Measurements from ENCODE around the gene KCNJ10.

KCNJ10 gene

GRCh38 chr1:159992161-159992560 lies 77.8 kb downstream of the KCNJ10 start:
- DNase-seq (ENCODE audit: low read depth in 2 of 2, low spot score in 1 of 2), result no peak

GRCh38 chr1:159991513-159991912 lies 78.4 kb downstream of the KCNJ10 start:
- DNase-seq (ENCODE audit: low read depth in 2 of 2, low spot score in 1 of 2), result no peak

- no peak for DNase-seq (ENCODE audit: low read depth in 2 of 2, low spot score in 1 of 2)
These were observed 80.0 kb downstream of the KCNJ10 start for GRCh38 chr1:159990005-159990404.

GRCh38 chr1:159989581-159989980 lies 80.4 kb downstream of the KCNJ10 start:
- no peak for DNase-seq (ENCODE audit: low read depth in 2 of 2, low spot score in 1 of 2)

- no peak for DNase-seq (ENCODE audit: low read depth in 2 of 2, low spot score in 1 of 2)
These were observed 82.0 kb downstream of the KCNJ10 start for GRCh38 chr1:159988006-159988405.

- DNase-seq (ENCODE audit: low read depth in 2 of 2, low spot score in 1 of 2), result no peak
These were observed 82.8 kb downstream of the KCNJ10 start for GRCh38 chr1:159987186-159987585.

- DNase-seq (ENCODE audit: low read depth in 2 of 2, low spot score in 1 of 2), result no peak
These were observed 83.4 kb downstream of the KCNJ10 start for GRCh38 chr1:159986531-159986930.

- DNase-seq (ENCODE audit: low read depth in 2 of 2, low spot score in 1 of 2), result no peak
These were observed 83.9 kb downstream of the KCNJ10 start for GRCh38 chr1:159986093-159986492.

- no peak for DNase-seq (ENCODE audit: low read depth in 2 of 2, low spot score in 1 of 2)
These were observed 84.5 kb downstream of the KCNJ10 start for GRCh38 chr1:159985473-159985872.

GRCh38 chr1:159983681-159984080 lies 86.3 kb downstream of the KCNJ10 start:
- no peak for DNase-seq (ENCODE audit: low read depth in 2 of 2, low spot score in 1 of 2)

- DNase-seq (ENCODE audit: low read depth in 2 of 2, low spot score in 1 of 2), result no peak
These were observed 87.7 kb downstream of the KCNJ10 start for GRCh38 chr1:159982280-159982679.

GRCh38 chr1:159981351-159982055 lies 88.5 kb downstream of the KCNJ10 start:
- DNase-seq (ENCODE audit: low read depth in 2 of 2, low spot score in 1 of 2), result no peak

- DNase-seq (ENCODE audit: low read depth in 2 of 2, low spot score in 1 of 2), result no peak
These were observed 89.2 kb downstream of the KCNJ10 start for GRCh38 chr1:159980786-159981185.

- DNase-seq (ENCODE audit: low read depth in 2 of 2, low spot score in 1 of 2), result no peak
These were observed 89.9 kb downstream of the KCNJ10 start for GRCh38 chr1:159980076-159980475.

- no peak for DNase-seq (ENCODE audit: low read depth in 2 of 2, low spot score in 1 of 2)
These were observed 90.7 kb downstream of the KCNJ10 start for GRCh38 chr1:159979257-159979656.

GRCh38 chr1:159978107-159978398 lies 91.9 kb downstream of the KCNJ10 start:
- DNase-seq (ENCODE audit: low read depth in 2 of 2, low spot score in 1 of 2), result no peak

- DNase-seq (ENCODE audit: low read depth in 2 of 2, low spot score in 1 of 2), result no peak
These were observed 92.4 kb downstream of the KCNJ10 start for GRCh38 chr1:159977364-159978106.

GRCh38 chr1:159974350-159974965 lies 95.5 kb downstream of the KCNJ10 start:
- no peak for DNase-seq (ENCODE audit: low read depth in 2 of 2, low spot score in 1 of 2)

- no peak for DNase-seq (ENCODE audit: low read depth in 2 of 2, low spot score in 1 of 2)
These were observed 96.5 kb downstream of the KCNJ10 start for GRCh38 chr1:159973350-159973940.

GRCh38 chr1:159972443-159973205 lies 97.3 kb downstream of the KCNJ10 start:
- no peak for DNase-seq (ENCODE audit: low read depth in 2 of 2, low spot score in 1 of 2)

- no peak for DNase-seq (ENCODE audit: low read depth in 2 of 2, low spot score in 1 of 2)
These were observed 99.0 kb downstream of the KCNJ10 start for GRCh38 chr1:159970932-159971342.

Measured in stimulated activated CD8-positive, alpha-beta memory T cell treated with anti-CD3 and anti-CD28 coated beads, Interleukin-4, amount 100 ng/mL, for 1 hour (primary cell).